HG03575 (cell line): ENCODE data around the gene RICTOR.

Experiments
- ATAC-seq: cut with Tn5 transposase; IDR thresholded peaks from one replicate; pipeline ENCODE4 v1.9.1; 2021; ENCODE audit not compliant: unreplicated experiment, insufficient number of reproducible peaks, low FRiP score; ENCODE audit errors: extremely low read depth

Gene RICTOR

GRCh38 chr5:39074017-39074814 lies at the start of gene RICTOR:
Gene RICTOR, minus strand, starts transcription at chr5:39074399. Its CDS starts 22 bp downstream, at chr5:39074377.
- peak; percentile 34 for ATAC-seq

DNA sequence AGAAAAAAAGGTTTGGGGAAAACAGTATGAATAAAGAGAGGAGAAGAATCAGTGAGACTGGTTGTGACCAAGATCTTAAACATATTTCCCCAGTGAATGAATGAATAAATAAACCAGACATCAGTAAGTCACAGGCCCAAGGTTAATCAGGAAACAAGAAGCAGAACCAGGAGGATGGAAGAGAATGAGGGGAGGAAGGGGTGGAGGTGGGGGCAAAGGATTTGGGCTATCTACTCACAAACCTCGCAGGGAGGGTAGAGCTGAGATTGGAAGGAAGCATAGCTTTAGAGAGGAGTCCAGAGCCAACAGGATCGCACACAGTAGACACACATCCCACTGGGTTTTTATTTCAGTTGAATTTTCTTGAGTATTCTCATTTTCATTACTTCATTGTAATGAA lies 47.7 kb upstream of the RICTOR start:
- no peak for ATAC-seq

DNA sequence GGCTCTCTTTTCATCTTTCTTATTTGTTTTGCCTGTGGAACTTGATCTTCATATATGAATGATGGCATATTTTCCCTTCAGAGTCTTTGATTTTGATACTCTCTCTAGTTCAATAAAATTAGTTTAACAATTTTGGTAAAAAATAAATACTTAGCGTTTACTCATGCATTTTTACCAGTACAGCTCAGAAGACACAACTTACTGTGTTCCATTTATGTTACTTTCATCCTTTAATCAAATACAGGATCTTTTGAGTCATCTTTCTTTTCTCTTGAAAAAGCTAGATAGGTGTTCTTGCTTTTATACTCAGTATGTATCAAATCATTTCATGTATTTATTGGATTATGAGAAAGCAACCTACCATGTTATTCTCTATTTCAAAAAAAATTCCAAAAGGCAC lies 47.1 kb upstream of the RICTOR start:
- no peak for ATAC-seq

GRCh38 chr5:39120052-39120420 lies 45.8 kb upstream of the RICTOR start:
- no peak for ATAC-seq

GRCh38 chr5:39119404-39120051 lies 45.3 kb upstream of the RICTOR start:
- no peak for ATAC-seq

- ATAC-seq, result no peak
Observed at GRCh38 chr5:39118638-39119037, 44.4 kb upstream of the RICTOR start.

- no peak for ATAC-seq
Observed at GRCh38 chr5:39117401-39117800, 43.2 kb upstream of the RICTOR start.

DNA sequence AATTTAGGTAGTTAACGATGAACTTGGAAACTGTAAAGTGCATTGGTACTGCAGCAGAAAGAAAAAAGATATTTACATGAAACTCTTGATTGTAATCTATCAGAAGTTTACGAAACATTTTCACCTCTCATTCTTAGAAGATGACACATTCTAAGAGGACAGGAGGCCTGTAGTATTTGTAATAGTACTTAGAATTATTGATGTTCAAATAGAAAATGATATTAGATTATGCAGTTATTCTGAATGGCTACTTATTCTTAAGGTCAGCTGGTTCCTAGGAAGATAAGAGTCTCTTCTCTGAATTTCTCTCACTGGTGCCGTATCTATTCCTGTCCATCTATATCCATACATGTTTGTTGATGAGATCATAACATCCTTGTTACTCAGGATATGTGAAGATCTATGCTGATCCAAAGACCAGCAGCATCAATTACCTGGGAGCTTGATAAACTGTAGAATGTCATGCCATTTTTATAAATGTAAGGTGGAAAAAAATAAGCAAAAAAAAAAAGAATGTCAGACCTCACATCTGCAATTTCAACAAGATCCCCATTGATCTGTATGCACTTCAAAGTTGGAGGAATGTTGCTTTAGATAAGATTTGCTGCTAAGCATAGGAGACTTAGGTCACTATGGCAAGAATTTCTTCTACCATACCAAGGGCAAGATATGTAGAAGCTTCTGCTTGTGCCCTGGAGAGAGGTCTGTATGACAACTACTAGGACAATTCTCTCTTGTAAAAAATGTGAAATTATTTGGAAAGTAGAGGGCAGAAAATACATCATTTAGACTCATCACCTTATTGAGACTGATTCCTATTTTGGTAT lies 42.4 kb upstream of the RICTOR start:
- ATAC-seq, result no peak

- no peak for ATAC-seq
Observed at GRCh38 chr5:39115644-39116343, 41.6 kb upstream of the RICTOR start.

DNA sequence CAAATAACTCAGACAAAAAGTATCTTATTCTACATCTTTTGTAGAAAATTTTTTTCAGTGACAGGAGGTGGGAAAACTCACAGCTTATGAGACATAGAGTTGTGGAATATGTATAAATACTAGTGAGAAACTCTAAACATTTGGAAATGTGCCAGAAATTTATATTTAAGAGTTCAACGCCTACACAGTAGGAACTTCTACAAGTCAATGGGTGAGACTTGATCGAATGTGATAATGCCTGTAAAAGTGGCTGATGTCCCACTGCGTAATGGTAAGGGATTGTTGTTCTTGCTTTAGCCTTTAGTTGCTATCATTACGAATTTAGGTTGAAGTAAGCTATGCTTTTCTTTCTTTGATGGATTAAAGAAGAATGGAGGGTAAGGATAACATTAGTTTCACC lies 40.0 kb upstream of the RICTOR start:
- no peak for ATAC-seq

- no peak for ATAC-seq
Observed at GRCh38 chr5:39113354-39113953, 39.3 kb upstream of the RICTOR start.

DNA sequence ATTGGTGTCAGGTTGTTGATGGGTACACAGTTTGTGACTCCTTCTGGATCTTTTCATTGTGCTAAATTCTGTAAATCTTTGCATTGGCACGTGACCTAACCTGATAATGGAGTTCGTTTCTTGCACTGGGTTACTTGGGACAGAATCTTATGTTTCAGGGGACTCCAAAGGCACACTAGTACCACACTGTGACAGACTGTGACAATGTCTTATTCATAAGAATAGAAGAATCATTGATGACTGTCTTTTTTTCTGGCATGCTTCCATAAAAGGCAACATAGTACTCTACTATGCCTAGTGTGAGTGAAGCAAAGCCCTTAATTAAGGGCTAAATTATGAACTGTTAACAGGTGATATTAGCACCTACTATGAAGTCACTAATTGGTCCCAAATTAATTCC lies 35.4 kb upstream of the RICTOR start:
- ATAC-seq, result no peak

- ATAC-seq, result no peak
Observed at GRCh38 chr5:39108987-39109386, 34.8 kb upstream of the RICTOR start.

DNA sequence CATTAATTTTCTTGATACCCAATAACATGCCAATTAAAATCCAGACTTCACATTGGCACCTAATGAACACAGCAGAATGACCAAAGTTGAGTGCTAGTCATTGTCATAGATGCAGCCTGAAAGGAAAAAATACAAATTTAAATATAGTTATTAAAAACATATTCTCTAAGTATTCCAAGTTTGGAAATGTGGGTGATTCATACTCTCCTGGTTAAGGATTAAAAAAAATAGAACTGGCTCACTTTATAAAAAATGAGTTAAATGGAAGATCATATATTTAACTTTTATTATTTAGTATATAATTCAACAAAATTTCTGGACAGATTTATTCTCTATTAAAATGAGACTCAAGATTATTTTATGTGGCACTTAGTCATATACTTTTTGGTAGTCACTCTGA lies 33.2 kb upstream of the RICTOR start:
- no peak for ATAC-seq

DNA sequence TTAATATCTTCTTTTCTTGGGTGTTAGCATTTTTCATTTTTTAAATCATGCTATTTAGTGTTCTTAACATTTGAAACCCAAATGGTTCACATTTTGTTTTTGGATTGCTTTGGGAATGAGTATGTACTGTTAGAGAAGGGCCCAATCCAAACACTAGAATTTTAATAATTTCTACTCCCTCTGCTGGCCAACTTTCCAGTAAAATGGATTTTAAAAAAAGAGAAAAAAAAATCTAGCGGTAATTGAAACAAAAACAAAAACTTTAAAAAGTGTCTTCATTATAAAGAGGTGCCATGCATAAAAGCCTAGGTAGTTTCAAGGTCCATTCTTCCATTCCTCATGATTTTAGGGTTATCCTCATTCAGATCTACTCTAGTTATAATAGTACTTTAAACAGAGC lies 32.1 kb upstream of the RICTOR start:
- ATAC-seq, result no peak

- no peak for ATAC-seq
Observed at GRCh38 chr5:39104221-39104620, 30.0 kb upstream of the RICTOR start.

DNA sequence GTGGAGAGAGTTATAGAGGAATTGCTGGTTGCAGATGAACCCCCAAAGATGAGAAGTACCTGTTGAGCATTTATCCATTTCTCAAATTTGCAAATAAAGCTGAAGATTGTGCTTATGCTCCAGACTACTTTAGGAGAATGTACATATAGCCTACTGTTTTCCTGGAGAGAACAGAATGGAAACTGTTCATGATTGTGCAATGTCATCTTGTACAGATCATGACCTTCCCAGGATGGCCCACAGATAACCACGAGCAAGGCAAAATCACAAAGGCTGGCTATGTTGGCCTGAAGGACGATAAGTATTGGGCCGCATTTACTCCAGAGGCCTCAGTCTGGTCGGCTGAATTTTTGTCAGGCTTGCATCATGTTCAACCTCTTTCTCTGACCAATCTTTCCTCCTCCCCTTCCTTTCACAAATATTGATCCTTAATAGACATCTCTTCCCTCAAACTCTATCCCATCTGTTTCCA lies 28.5 kb upstream of the RICTOR start:
- no peak for ATAC-seq

- no peak for ATAC-seq
Observed at GRCh38 chr5:39100851-39101396, 26.7 kb upstream of the RICTOR start.
